Osteoblast (primary cell): Measurements from ENCODE around the gene ATP10A. TPM values are rescaled to one million over a fixed set of nuclear protein-coding genes. Genes with fewer than 3 reads are reported as not detected.

ENCODE experiments used
- DNase-seq: peaks from one replicate; pipeline ENCODE4 v3.0.0; 2011; ENCODE audit warnings: low spot score, mixed read lengths; ENCODE audit not compliant: insufficient read length; ENCODE audit errors: missing footprints
- H2AFZ ChIP-seq: 2 replicates; pipeline ENCODE4 v1.6.0; 2011; ENCODE audit warnings: mild to moderate bottlenecking, low read length
- H3K27ac ChIP-seq: 2 replicates; pipeline ENCODE4 v1.5.1; 2011; ENCODE audit warnings: mild to moderate bottlenecking, low read depth, low read length, moderate library complexity
- H3K27me3 ChIP-seq: 2 replicates; pipeline ENCODE4 v1.6.0; 2012; ENCODE audit warnings: mild to moderate bottlenecking, control low read depth, inconsistent platforms, low read length, moderate library complexity; ENCODE audit not compliant: insufficient read depth
- H3K36me3 ChIP-seq: 2 replicates; pipeline ENCODE4 v1.5.1; 2011; ENCODE audit warnings: mild to moderate bottlenecking, low read length, control low read depth, moderate library complexity; ENCODE audit not compliant: insufficient read depth
- H3K4me1 ChIP-seq: 2 replicates; pipeline ENCODE4 v1.5.1; 2011; ENCODE audit warnings: mild to moderate bottlenecking, low read length, control low read depth, moderate library complexity; ENCODE audit not compliant: insufficient read depth
- H3K4me2 ChIP-seq: 2 replicates; pipeline ENCODE4 v1.6.0; 2011; ENCODE audit warnings: mild to moderate bottlenecking, low read length; ENCODE audit not compliant: insufficient read depth
- H3K4me3 ChIP-seq: fragments of 200-600 bp; sonication (generic); 3 replicates; pipeline ENCODE4 v1.5.1; 2012; ENCODE audit warnings: mild to moderate bottlenecking, low read length, inconsistent platforms; ENCODE audit not compliant: insufficient read depth
- H3K79me2 ChIP-seq: 2 replicates; pipeline ENCODE4 v1.6.0; 2012; ENCODE audit warnings: mild to moderate bottlenecking, low read length, control low read depth, inconsistent platforms; ENCODE audit not compliant: insufficient read depth
- H3K9me3 ChIP-seq: 2 replicates; pipeline ENCODE4 v1.5.1; 2011; ENCODE audit warnings: low read depth, low read length, control low read depth
- H4K20me1 ChIP-seq: 2 replicates; pipeline ENCODE4 v1.6.0; 2012; ENCODE audit warnings: mild to moderate bottlenecking, low read length, control low read depth; ENCODE audit not compliant: insufficient read depth
- CTCF ChIP-seq: IDR thresholded peaks from 2 replicates; pipeline ENCODE4 v1.5.1; 2011; ENCODE audit warnings: mild to moderate bottlenecking, low read depth, low read length, moderate library complexity; ENCODE audit errors: extremely low read depth
- small RNA-seq: library from RNA; depleted of rRNA; stranded (forward); fragments of <200 nt; gene quantifications from one replicate; pipeline ENCODE3, GENCODE V24; 2012
- total RNA-seq: library from RNA; depleted of rRNA; stranded (reverse); fragments of >200 nt; gene quantifications from 2 replicates; pipeline ENCODE4 v1.2.3, GENCODE V29; 2012

The ATP10A gene
- total RNA-seq, 1 donor: 32.9 TPM

- Histone ChIP-seq H3K9me3 (no peaks in the 10 kb centered on the region), H3K4me3 (no peak overlapping the region), H2AFZ (no peak overlapping the region), H3K36me3 (no peaks in the 10 kb centered on the region), H3K27ac (no peak overlapping the region), H3K4me1 (no peaks in the 10 kb centered on the region), H3K4me2 (no peak overlapping the region), H4K20me1 (no peaks in the 10 kb centered on the region), H3K27me3 (no peaks in the 10 kb centered on the region), H3K79me2 (no peaks in the 10 kb centered on the region)
- no peak for TF ChIP-seq CTCF
- no peak for DNase-seq
These were observed 227.9 kb downstream of the ATP10A start for GRCh38 chr15:25635191-25635590.

GRCh38 chr15:25633862-25634261, 229.3 kb downstream of the ATP10A start:
- Histone ChIP-seq H3K36me3 (no peaks in the 10 kb centered on the region), H2AFZ (no peak overlapping the region), H3K4me3 (no peak overlapping the region), H3K79me2 (no peaks in the 10 kb centered on the region), H3K9me3 (no peaks in the 10 kb centered on the region), H4K20me1 (no peaks in the 10 kb centered on the region), H3K4me1 (no peaks in the 10 kb centered on the region), H3K27ac (no peak overlapping the region), H3K4me2 (no peak overlapping the region), H3K27me3 (no peaks in the 10 kb centered on the region)
- no peak for TF ChIP-seq CTCF
- no peak for DNase-seq

GRCh38 chr15:25631971-25632370, 231.2 kb downstream of the ATP10A start:
- H3K27me3 ChIP-seq: no peaks in the 10 kb centered on the region
- H4K20me1 ChIP-seq: no peaks in the 10 kb centered on the region
- H2AFZ ChIP-seq: no peak overlapping the region
- no peaks in the 10 kb centered on the region for H3K36me3 ChIP-seq
- no peak overlapping the region for H3K27ac ChIP-seq
- no peak overlapping the region for H3K4me3 ChIP-seq
- no peaks in the 10 kb centered on the region for H3K4me1 ChIP-seq
- no peak for DNase-seq
- TF ChIP-seq CTCF: no peak
- no peaks in the 10 kb centered on the region for H3K79me2 ChIP-seq
- no peaks in the 10 kb centered on the region for H3K9me3 ChIP-seq
- H3K4me2 ChIP-seq: no peak overlapping the region

Small RNA genes within 50 kb of the gene (small RNA-seq; reads per million reads assigned to genes)
- gene MIR4715: not detected
- not detected for gene RNA5SP390
